Ovary (tissue), 9 donors: ENCODE measurements around the gene KIAA0825. TPM values are rescaled to one million over a fixed set of nuclear protein-coding genes. Genes with fewer than 3 reads are reported as not detected.

ENCODE experiments used
- DNase-seq, 5 donors: peaks; one replicate each; pipeline ENCODE4 v3.0.0-alpha.2; 2019 to 2020
- H3K27ac ChIP-seq, 2 donors: fragments of 200-600 bp; one replicate each; pipeline versions ENCODE4 v1.5.1 to v1.8.0; 2019 to 2022
- H3K27me3 ChIP-seq: fragments of 200-600 bp; one replicate; pipeline ENCODE4 v1.8.0; 2022
- H3K36me3 ChIP-seq: fragments of 200-600 bp; sonication (generic); one replicate; pipeline ENCODE4 v1.5.1; 2019
- H3K4me1 ChIP-seq: one replicate; pipeline ENCODE4 v1.8.1; 2013; ENCODE audit warnings: mild to moderate bottlenecking, moderate library complexity; ENCODE audit not compliant: insufficient read depth
- H3K4me3 ChIP-seq: fragments of 200-600 bp; sonication (generic); one replicate; pipeline ENCODE4 v1.5.1; 2017
- H3K9me3 ChIP-seq, 2 donors: fragments of 200-600 bp in 1 of 2; sonication (generic) in 1 of 2; one replicate each; pipeline versions ENCODE4 v1.5.1 to v1.8.1; 2013 to 2019; ENCODE audit warnings: mild to moderate bottlenecking in 1 of 2, moderate library complexity in 1 of 2
- EP300 ChIP-seq: sonication (generic); formaldehyde crosslinking; IDR thresholded peaks from one replicate; pipeline ENCODE4 v1.6.1; 2017; ENCODE audit warnings: antibody characterized with exemption
- POLR2A ChIP-seq: fragments of 450-650 bp; IDR thresholded peaks from one replicate; pipeline ENCODE4 v1.6.1; 2017; ENCODE audit warnings: antibody characterized with exemption, mild to moderate bottlenecking, moderate library complexity
- WGBS, 3 donors: extraction: QIAGEN DNeasy Blood & Tissue Kit in 1 of 3; methylation state at CpG; one replicate each; pipeline versions ENCODE4 v1.1.5 to v1.1.7; 2013 to 2017; 5-methylcytosine and 5-hydroxymethylcytosine counted together
- intact Hi-C, 4 donors: fragments of 100-400 bp; cut with DNase I; formaldehyde crosslinking; loops; one replicate each; pipeline versions ENCODE4 v1.11.0 to v1.15.1; 2022 to 2023
- polyA plus RNA-seq, 2 donors: library from polyadenylated mRNA; stranded (reverse); fragments of 200-250 nt in 1 of 2; fragments of 350-450 nt in 1 of 2; fragmentation: Illumina TruSeq in 1 of 2; extraction: RNeasy Lipid Tissue Mini Kit (QIAGEN cat#74804) in 1 of 2; gene quantifications; one replicate each; pipeline ENCODE4 v1.2.3, GENCODE V29; 2013 to 2014
- total RNA-seq, 7 donors: library from RNA; depleted of rRNA in 2 of 7; stranded (reverse); fragments of >200 nt in 2 of 7; fragmentation: NEBNext Ultra II Directional in 3 of 7; extraction: Animal tissue kit (Norgen Biotek cat#: 25700) in 3 of 7; gene quantifications; one replicate each; pipeline versions ENCODE4 v1.1.0 to v1.2.4, GENCODE V29; 2016 to 2023
- TF ChIP-seq, protein P1 (sequence below), 3 donors: fragments of 450-650 bp in 2 of 3; fragments of 200-600 bp in 1 of 3; IDR thresholded peaks; one replicate each; pipeline versions ENCODE4 v1.5.1 to v1.8.0; 2016 to 2022; ENCODE audit warnings: antibody characterized with exemption in 3 of 3, mild to moderate bottlenecking in 1 of 3
- donor health status: DM: no; HTN: no; CAD: no; lungs with moderate emphysema.
- donor health status: DM: no; HTN: no; CAD: no.
- donor health status: Bipolar disorder and iron deficiency.
- donor health status: DM: yes; HTN: yes; CAD: no.
- donor health status: DM: no; HTN: no; CAD: no.
- donor health status: DM: yes; HTN: yes; CAD: no.

The KIAA0825 gene
- total and polyA plus RNA-seq, 9 donors, result 0.70 to 12.4 (median 3.9) TPM

DNA sequence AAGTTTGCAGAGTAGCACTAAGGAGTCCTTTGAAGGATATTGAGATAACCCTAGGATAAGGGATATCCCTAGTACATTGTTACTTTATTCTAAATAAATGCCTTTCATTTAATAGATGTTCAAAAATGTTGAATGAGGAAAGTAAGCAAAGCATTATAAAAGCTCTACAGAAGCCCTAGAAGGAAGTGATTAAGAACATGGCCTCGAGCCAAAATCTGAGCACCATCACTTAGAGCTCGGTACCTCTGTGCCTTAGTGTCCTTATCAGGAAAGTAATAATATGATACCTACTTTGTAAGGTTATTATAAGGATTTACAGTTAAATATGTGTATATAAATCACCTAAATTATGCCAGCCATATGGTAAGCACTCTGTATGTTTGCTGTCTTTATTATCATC, 242.6 kb downstream of the KIAA0825 start:
- intact Hi-C loops, result no loop called here
- WGBS, 3 donors, result 63 to 68% (median 67%) methylated on average over 2 of the region's 2 CpGs

DNA sequence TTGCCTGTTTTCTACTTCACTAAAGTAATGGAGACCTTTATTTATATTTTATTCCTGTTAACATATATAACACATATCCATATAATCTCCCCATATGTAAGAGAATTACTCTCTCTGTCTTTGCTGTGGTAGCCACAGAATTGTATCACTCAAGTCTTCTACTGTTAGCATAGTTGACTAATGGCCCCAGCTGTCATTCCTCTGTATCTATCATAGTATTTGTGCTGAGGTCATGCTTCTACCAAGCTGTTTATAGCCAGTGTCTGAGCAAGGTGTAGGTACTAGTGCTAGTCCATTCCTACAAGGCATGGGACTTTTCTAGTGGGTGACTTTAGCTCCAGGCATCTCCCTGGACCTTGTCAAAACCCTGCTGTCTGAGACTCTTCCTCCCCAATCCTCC, 244.1 kb downstream of the KIAA0825 start:
- Histone ChIP-seq H3K4me3 (no peak overlapping the region), H3K27me3 (no peaks in the 10 kb centered on the region), H3K4me1 (no peaks in the 10 kb centered on the region), H3K9me3 (no peaks in the 10 kb centered on the region), H3K36me3 (no peaks in the 10 kb centered on the region), H3K27ac (no peak overlapping the region)
- no peak for DNase-seq
- intact Hi-C loops, result no loop called here
- TF ChIP-seq, protein P1, sequence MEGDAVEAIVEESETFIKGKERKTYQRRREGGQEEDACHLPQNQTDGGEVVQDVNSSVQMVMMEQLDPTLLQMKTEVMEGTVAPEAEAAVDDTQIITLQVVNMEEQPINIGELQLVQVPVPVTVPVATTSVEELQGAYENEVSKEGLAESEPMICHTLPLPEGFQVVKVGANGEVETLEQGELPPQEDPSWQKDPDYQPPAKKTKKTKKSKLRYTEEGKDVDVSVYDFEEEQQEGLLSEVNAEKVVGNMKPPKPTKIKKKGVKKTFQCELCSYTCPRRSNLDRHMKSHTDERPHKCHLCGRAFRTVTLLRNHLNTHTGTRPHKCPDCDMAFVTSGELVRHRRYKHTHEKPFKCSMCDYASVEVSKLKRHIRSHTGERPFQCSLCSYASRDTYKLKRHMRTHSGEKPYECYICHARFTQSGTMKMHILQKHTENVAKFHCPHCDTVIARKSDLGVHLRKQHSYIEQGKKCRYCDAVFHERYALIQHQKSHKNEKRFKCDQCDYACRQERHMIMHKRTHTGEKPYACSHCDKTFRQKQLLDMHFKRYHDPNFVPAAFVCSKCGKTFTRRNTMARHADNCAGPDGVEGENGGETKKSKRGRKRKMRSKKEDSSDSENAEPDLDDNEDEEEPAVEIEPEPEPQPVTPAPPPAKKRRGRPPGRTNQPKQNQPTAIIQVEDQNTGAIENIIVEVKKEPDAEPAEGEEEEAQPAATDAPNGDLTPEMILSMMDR (IDR thresholded peaks at IDR 0.05), result no peak
- no peak for TF ChIP-seq POLR2A
- TF ChIP-seq EP300, result no peak

More for the DNA sequence above, 242.6 kb downstream of the KIAA0825 start:
- H3K4me1 ChIP-seq, result no peaks in the 10 kb centered on the region
- no peak for DNase-seq
- no peak overlapping the region for H3K4me3 ChIP-seq
- no peaks in the 10 kb centered on the region for H3K9me3 ChIP-seq
- TF ChIP-seq, protein P1 (IDR thresholded peaks at IDR 0.05), result no peak
- TF ChIP-seq EP300, result no peak
- TF ChIP-seq POLR2A, result no peak
- no peaks in the 10 kb centered on the region for H3K36me3 ChIP-seq
- H3K27ac ChIP-seq, result no peak overlapping the region
- H3K27me3 ChIP-seq, result no peaks in the 10 kb centered on the region

- H3K27ac ChIP-seq, result no peak overlapping the region
- DNase-seq, result no peak
- H3K36me3 ChIP-seq, result no peaks in the 10 kb centered on the region
- 78 to 86% (median 84%) methylated on average over 2 of the region's 2 CpGs for WGBS, 3 donors
- no peaks in the 10 kb centered on the region for H3K9me3 ChIP-seq
- H3K27me3 ChIP-seq, result no peaks in the 10 kb centered on the region
- intact Hi-C loops, result no loop called here
- H3K4me3 ChIP-seq, result no peak overlapping the region
- TF ChIP-seq, protein P1 (IDR thresholded peaks at IDR 0.05), result no peak
- TF ChIP-seq EP300 (no peak), POLR2A (no peak)
- H3K4me1 ChIP-seq, result no peaks in the 10 kb centered on the region
Observed at GRCh38 chr5:94367900-94368299, 250.5 kb downstream of the KIAA0825 start.

DNA sequence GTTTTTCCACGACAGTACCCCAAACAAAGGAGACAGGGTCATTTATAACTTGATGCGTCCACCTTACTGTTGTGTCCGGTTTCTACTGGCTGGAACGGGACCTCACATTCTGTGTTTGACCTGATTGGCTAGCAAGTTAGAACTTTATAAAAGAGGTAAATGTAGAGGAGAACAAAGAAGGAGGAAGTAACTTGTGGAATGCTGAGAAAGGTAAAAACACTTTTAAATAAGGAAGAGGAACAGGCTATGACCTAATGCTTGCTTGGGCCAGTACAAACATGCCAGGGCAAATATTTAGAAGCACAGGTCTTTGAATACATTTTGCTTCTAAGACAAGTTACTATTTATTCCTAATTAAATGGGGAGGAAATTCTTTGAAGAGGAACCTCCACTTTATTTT, 251.6 kb downstream of the KIAA0825 start:
- H3K4me3 ChIP-seq, result no peak overlapping the region
- H3K27ac ChIP-seq, result no peak overlapping the region
- H3K27me3 ChIP-seq, result no peaks in the 10 kb centered on the region
- intact Hi-C loops, result no loop called here
- no peaks in the 10 kb centered on the region for H3K9me3 ChIP-seq
- no peaks in the 10 kb centered on the region for H3K4me1 ChIP-seq
- TF ChIP-seq EP300 (no peak), POLR2A (no peak)
- TF ChIP-seq, protein P1 (IDR thresholded peaks at IDR 0.05), result no peak
- DNase-seq, result no peak
- WGBS, 3 donors, result 86 to 92% (median 90%) methylated on average over 4 of the region's 4 CpGs
- no peaks in the 10 kb centered on the region for H3K36me3 ChIP-seq

GRCh38 chr5:94362857-94363256, 255.5 kb downstream of the KIAA0825 start:
- H3K4me1 ChIP-seq, result no peaks in the 10 kb centered on the region
- no peaks in the 10 kb centered on the region for H3K36me3 ChIP-seq
- no peak overlapping the region for H3K27ac ChIP-seq
- WGBS, 3 donors, result 94 to 96% (median 95%) methylated on average over 1 of the region's 1 CpG
- intact Hi-C loops, result no loop called here
- DNase-seq, result no peak
- no peaks in the 10 kb centered on the region for H3K9me3 ChIP-seq
- no peak overlapping the region for H3K4me3 ChIP-seq
- TF ChIP-seq, protein P1 (IDR thresholded peaks at IDR 0.05), result no peak
- TF ChIP-seq POLR2A (no peak), EP300 (no peak)
- H3K27me3 ChIP-seq, result no peaks in the 10 kb centered on the region
